Kidney tubule cell (primary cell): ENCODE results near the gene OFD1.

Experiments
- DNase-seq: peaks from one replicate; pipeline ENCODE4 v3.0.0-alpha.2; 2018; ENCODE audit warnings: low spot score

Gene OFD1

GRCh38 chrX:13734278-13735172 is at the start of gene OFD1, which contains the start of gene TRAPPC2:
OFD1 (plus strand) TSS chrX:13734748; CDS start chrX:13735072, 324 bp downstream.
TRAPPC2 (minus strand) TSS chrX:13734620; CDS start chrX:13719963, 14,657 bp downstream.
- peak; percentile 98 for DNase-seq

- peak; percentile 73 for DNase-seq
These were observed 49.3 kb upstream of the OFD1 start for GRCh38 chrX:13685126-13685763.

GRCh38 chrX:13687203-13687602 is 47.3 kb upstream of the OFD1 start:
- DNase-seq, result no peak

GRCh38 chrX:13688384-13688957 is 46.1 kb upstream of the OFD1 start:
- no peak for DNase-seq

GRCh38 chrX:13688958-13689740 is 45.4 kb upstream of the OFD1 start, which contains the start of gene RAB9A:
RAB9A (plus strand) TSS chrX:13689128; CDS start chrX:13708747, 19,619 bp downstream.
- DNase-seq, result peak; percentile 85

- DNase-seq, result no peak
These were observed 44.8 kb upstream of the OFD1 start for GRCh38 chrX:13689741-13690211.

- DNase-seq, result peak; percentile 23
These were observed 43.7 kb upstream of the OFD1 start for GRCh38 chrX:13690836-13691235.

- peak; percentile 77 for DNase-seq
These were observed 42.6 kb upstream of the OFD1 start for GRCh38 chrX:13691841-13692371.

GRCh38 chrX:13692771-13693231 is 41.7 kb upstream of the OFD1 start:
- peak; percentile 79 for DNase-seq

- peak; percentile 92 for DNase-seq
These were observed 41.1 kb upstream of the OFD1 start for GRCh38 chrX:13693341-13693961.

- DNase-seq, result no peak
These were observed 40.2 kb upstream of the OFD1 start for GRCh38 chrX:13694359-13694758.

- DNase-seq, result no peak
These were observed 39.6 kb upstream of the OFD1 start for GRCh38 chrX:13694983-13695382.

GRCh38 chrX:13695601-13696115 is 38.9 kb upstream of the OFD1 start:
- no peak for DNase-seq

GRCh38 chrX:13697455-13697854 is 37.1 kb upstream of the OFD1 start:
- DNase-seq, result no peak

GRCh38 chrX:13697976-13698375 is 36.6 kb upstream of the OFD1 start:
- DNase-seq, result no peak

GRCh38 chrX:13698432-13698831 is 36.1 kb upstream of the OFD1 start:
- no peak for DNase-seq

- peak; percentile 37 for DNase-seq
These were observed 35.2 kb upstream of the OFD1 start for GRCh38 chrX:13699183-13699826.

GRCh38 chrX:13700380-13700779 is 34.2 kb upstream of the OFD1 start:
- DNase-seq, result no peak

- no peak for DNase-seq
These were observed 32.3 kb upstream of the OFD1 start for GRCh38 chrX:13702111-13702789.

- DNase-seq, result no peak
These were observed 31.4 kb upstream of the OFD1 start for GRCh38 chrX:13703135-13703534.
